ENCODE results near the gene ZNF106. TPM values are rescaled to one million over a fixed set of nuclear protein-coding genes. Genes with fewer than 3 reads are reported as not detected.

ZNF106 gene
- total and polyA plus RNA-seq, 2 of the 4 experiments (the other 2 are of a cell fraction) = 19.2 to 87.5 TPM

- TF ChIP-seq RAD21 (IDR thresholded peaks at IDR 0.05; ENCODE audit: low read length) (no peak), NFE2L2 (IDR thresholded peaks at IDR 0.05; ENCODE audit: low read depth, low read length) (no peak), ELK1 (IDR thresholded peaks at IDR 0.05; ENCODE audit: borderline replicate concordance, low read depth, low read length) (no peak), RCOR1 (IDR thresholded peaks at IDR 0.05; ENCODE audit: insufficient replicate concordance, low read length) (no peak), FOS (IDR thresholded peaks at IDR 0.05; ENCODE audit: low read depth, low read length) (no peak), CHD1 (IDR thresholded peaks at IDR 0.05; ENCODE audit: low read depth, low read length) (no peak), MAFK (IDR thresholded peaks at IDR 0.05; ENCODE audit: low read depth, low read length) (no peak), CEBPB (IDR thresholded peaks at IDR 0.05; ENCODE audit: low read depth, low read length) (no peak), MAZ (IDR thresholded peaks at IDR 0.05; ENCODE audit: borderline replicate concordance, low read depth, low read length) (no peak), RFX5 (IDR thresholded peaks at IDR 0.05; ENCODE audit: low read depth, low read length) (no peak), SMC3 (IDR thresholded peaks at IDR 0.05; ENCODE audit: low read depth, low read length) (no peak), MXI1 (IDR thresholded peaks at IDR 0.05; ENCODE audit: borderline replicate concordance, low read depth, low read length) (no peak), POLR2A (IDR thresholded peaks at IDR 0.05; ENCODE audit: low read depth, low read length) (no peak), BHLHE40 (IDR thresholded peaks at IDR 0.05; ENCODE audit: low read depth, low read length) (no peak), USF2 (IDR thresholded peaks at IDR 0.05; ENCODE audit: low read depth, low read length) (no peak), CTCF (conservative IDR thresholded peaks at IDR 0.05; ENCODE audit: low read depth, low read length) (no peak)
- no peak overlapping the region for H2BK15ac ChIP-seq (ENCODE audit: low read depth, low read length)
- no peak overlapping the region for H3K4ac ChIP-seq (ENCODE audit: low read depth, low read length)
- CTCF ChIA-PET = interaction anchor here (1.9 kb wide), 1 partner anchor 11 kb away, joined by 8 read pairs; no protein-coding TSS in a partner anchor
- H3K9me1 ChIP-seq (ENCODE audit: insufficient read depth, low read length) = no peaks in the 10 kb centered on the region; the same call in 1 of the 2 replicates
- H3K56ac ChIP-seq (ENCODE audit: extremely low read depth, insufficient read depth, low read length) = no peak overlapping the region
- DNase-seq = no peak
- H2AK5ac ChIP-seq (ENCODE audit: low read depth, low read length) = no peak overlapping the region
- no peak overlapping the region for H3K18ac ChIP-seq (ENCODE audit: low read depth, low read length)
- no peaks in the 10 kb centered on the region for H3K36me3 ChIP-seq (ENCODE audit: control insufficient read depth, insufficient read depth, low read length)
- H4K91ac ChIP-seq (ENCODE audit: insufficient read depth, low read depth, low read length) = no peak overlapping the region
- no peak for ATAC-seq (ENCODE audit: low read depth)
- H3K9ac ChIP-seq (ENCODE audit: low read depth, low read length) = no peak overlapping the region
- BruUV-seq (replicated peaks) = no TSS peak
- H4K8ac ChIP-seq (ENCODE audit: low read depth in 2 of 2, low read length in 2 of 2) = no peak overlapping the region
- H2AFZ ChIP-seq (replicated peaks; ENCODE audit: low read length, poor library complexity) = no peak overlapping the region
- no peak overlapping the region for H3K23ac ChIP-seq (ENCODE audit: low read depth, low read length)
- no peaks in the 10 kb centered on the region for H3K79me1 ChIP-seq (ENCODE audit: low read depth in 1 of 2, low read length in 2 of 2)
- dilution Hi-C loops (cut with HindIII; ENCODE audit: low sequenced_read_pairs, unreplicated experiment) (no loop called here), in situ Hi-C loops (cut with MboI; ENCODE audit: low sequenced_read_pairs) (loop anchor here (5.0 kb wide), 1 partner anchor 98 kb away; no protein-coding TSS in a partner anchor), intact Hi-C loops (cut with micrococcal nuclease) (no loop called here)
- no peak overlapping the region for H2BK5ac ChIP-seq (ENCODE audit: low read depth, low read length, poor library complexity, severe bottlenecking)
- H2AK9ac ChIP-seq (replicated peaks; ENCODE audit: low read depth, low read length, poor library complexity) = no peak overlapping the region
- no peak overlapping the region for H3K4me2 ChIP-seq (ENCODE audit: low read depth, low read length)
- no peak overlapping the region for H2BK20ac ChIP-seq (ENCODE audit: low read depth, low read length)
- H3K27me3 ChIP-seq (ENCODE audit: control insufficient read depth, insufficient read depth, low read length) = no peaks in the 10 kb centered on the region
- no peak overlapping the region for H4K5ac ChIP-seq (ENCODE audit: low read depth, low read length)
- H3K9me3 ChIP-seq (ENCODE audit: control insufficient read depth, insufficient read depth, low read length) = peaks cover 5% of the 10 kb centered on the region
- no peak overlapping the region for H3K4me3 ChIP-seq (ENCODE audit: insufficient read depth, low read depth, low read length)
- H3K4me1 ChIP-seq (ENCODE audit: control insufficient read depth, insufficient read depth, low read length) = peaks cover 2% of the 10 kb centered on the region; the same call in 1 of the 2 replicates
- no peak overlapping the region for H3K14ac ChIP-seq (replicated peaks; ENCODE audit: low read depth, low read length)
- no peaks in the 10 kb centered on the region for H4K20me1 ChIP-seq (ENCODE audit: insufficient read depth, low read length)
- POLR2A ChIA-PET (ENCODE audit: unreplicated experiment) = no interaction called here
- no CpG with 5 or more reads among the region's 1 CpG for WGBS, 2 experiments (ENCODE audit: extremely low coverage in 2 of 2, insufficient read length in 1 of 2)
- H2BK120ac ChIP-seq (ENCODE audit: low read depth, low read length) = no peak overlapping the region
- no peak overlapping the region for H3K27ac ChIP-seq (ENCODE audit: insufficient read depth, low read length)
Observed at GRCh38 chr15:42374810-42375209, 116.1 kb downstream of the ZNF106 start.
